ENCODE data around the gene HDAC11.

Gene HDAC11

DNA sequence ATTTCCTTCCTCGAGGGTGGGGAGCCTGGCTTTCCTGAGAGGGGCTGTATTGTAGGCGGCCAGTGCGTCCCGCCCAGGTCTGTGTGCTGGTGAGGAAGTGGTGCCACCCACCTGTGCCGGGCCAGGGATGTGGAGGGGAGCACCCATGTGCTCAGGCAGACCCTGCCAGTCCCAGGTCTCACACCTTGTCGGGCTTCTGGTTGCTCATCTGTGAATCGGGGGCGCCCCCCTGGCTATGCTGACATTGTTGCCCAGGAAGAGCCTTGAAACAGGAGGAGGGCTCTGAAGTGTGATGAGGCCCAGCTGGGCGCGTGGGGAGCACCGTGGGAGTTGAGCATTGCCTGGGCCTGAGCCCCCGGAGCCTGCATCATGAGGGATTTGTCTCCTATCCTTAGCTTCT is 73.6 kb downstream of the HDAC11 start:
- no peak for TF ChIP-seq ZFX (IDR thresholded peaks at IDR 0.05; ENCODE audit: borderline replicate concordance)
- TF ChIP-seq CTCF (IDR thresholded peaks at IDR 0.05), result no peak

GRCh38 chr3:13555753-13556152 is 75.6 kb downstream of the HDAC11 start:
- TF ChIP-seq CTCF (IDR thresholded peaks at IDR 0.05), result no peak
- TF ChIP-seq ZFX (IDR thresholded peaks at IDR 0.05; ENCODE audit: borderline replicate concordance), result no peak
- H3K27ac ChIP-seq, result no peak overlapping the region

More for the DNA sequence above, 73.6 kb downstream of the HDAC11 start:
- H3K27ac ChIP-seq, result no peak overlapping the region

Data from 22Rv1 (cell line).